ENCODE measurements around the gene DUSP15.

GRCh38 chr20:31843881-31844280 lies 26.4 kb downstream of the DUSP15 start:
- no peak for TF ChIP-seq MAX (IDR thresholded peaks at IDR 0.05)
- no peak for TF ChIP-seq JUND (IDR thresholded peaks at IDR 0.05; ENCODE audit: low read length)
- TF ChIP-seq CREB1 (IDR thresholded peaks at IDR 0.05) = no peak
- TF ChIP-seq POLR2AphosphoS5 (IDR thresholded peaks at IDR 0.05; ENCODE audit: low read depth, low read length) = no peak
- no peak for TF ChIP-seq EZH2 (IDR thresholded peaks at IDR 0.05; ENCODE audit: low read depth, low read length, severe bottlenecking)
- TF ChIP-seq, protein P1, sequence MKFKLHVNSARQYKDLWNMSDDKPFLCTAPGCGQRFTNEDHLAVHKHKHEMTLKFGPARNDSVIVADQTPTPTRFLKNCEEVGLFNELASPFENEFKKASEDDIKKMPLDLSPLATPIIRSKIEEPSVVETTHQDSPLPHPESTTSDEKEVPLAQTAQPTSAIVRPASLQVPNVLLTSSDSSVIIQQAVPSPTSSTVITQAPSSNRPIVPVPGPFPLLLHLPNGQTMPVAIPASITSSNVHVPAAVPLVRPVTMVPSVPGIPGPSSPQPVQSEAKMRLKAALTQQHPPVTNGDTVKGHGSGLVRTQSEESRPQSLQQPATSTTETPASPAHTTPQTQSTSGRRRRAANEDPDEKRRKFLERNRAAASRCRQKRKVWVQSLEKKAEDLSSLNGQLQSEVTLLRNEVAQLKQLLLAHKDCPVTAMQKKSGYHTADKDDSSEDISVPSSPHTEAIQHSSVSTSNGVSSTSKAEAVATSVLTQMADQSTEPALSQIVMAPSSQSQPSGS (IDR thresholded peaks at IDR 0.05; ENCODE audit: low read length) = no peak
- TF ChIP-seq ATF3 (IDR thresholded peaks at IDR 0.05; ENCODE audit: insufficient read depth, low read depth, low read length) = no peak

All from H1 (cell line).